IMR-90 (cell line): ENCODE data around the gene AKT2. TPM values are rescaled to one million over a fixed set of nuclear protein-coding genes. Genes with fewer than 3 reads are reported as not detected.

Source experiments
- ATAC-seq: fragments of 200-7000 bp; cut with Tn5 transposase; 2 replicates; pipeline ENCODE4 v1.9.1; 2020; ENCODE audit warnings: low read depth, mild to moderate bottlenecking, moderate library complexity
- BruUV-seq: library from RNA; stranded (reverse); fragments of 400-500 nt; replicated peaks from 2 replicates; lab custom pipeline; 2021; lab: Mats Ljungman, UMichigan
- CTCF ChIA-PET: fragments of 300-600 bp; formaldehyde crosslinking; extraction: SDS; loops from one replicate; lab custom pipeline; 2021; ENCODE audit warnings: antibody characterized with exemption; lab: Yijun Ruan, JAX
- POLR2A ChIA-PET: fragments of 300-600 bp; sonication (Branson Sonifier 250); formaldehyde crosslinking; loops from one replicate; lab custom pipeline; 2022; ENCODE audit warnings: antibody characterized with exemption; ENCODE audit not compliant: unreplicated experiment; lab: Charles Lee
- DNase-seq: peaks from one replicate; pipeline ENCODE4 v3.0.0; 2013
- H2AFZ ChIP-seq: replicated peaks from 2 replicates; pipeline ENCODE3; 2013; ENCODE audit warnings: low read length, mild to moderate bottlenecking; ENCODE audit not compliant: poor library complexity
- H2AK5ac ChIP-seq: 2 replicates; pipeline ENCODE4 v1.6.1; 2013; ENCODE audit warnings: low read depth, low read length, inconsistent platforms
- H2AK9ac ChIP-seq: replicated peaks from 2 replicates; pipeline ENCODE3; 2013; ENCODE audit warnings: mild to moderate bottlenecking, low read depth, low read length, moderate library complexity; ENCODE audit not compliant: poor library complexity
- H2BK120ac ChIP-seq: 2 replicates; pipeline ENCODE4 v1.6.1; 2013; ENCODE audit warnings: low read depth, low read length, inconsistent platforms
- H2BK15ac ChIP-seq: 3 replicates; pipeline ENCODE4 v1.6.1; 2013; ENCODE audit warnings: low read depth, low read length, inconsistent platforms
- H2BK20ac ChIP-seq: 2 replicates; pipeline ENCODE4 v1.6.1; 2013; ENCODE audit warnings: low read depth, mild to moderate bottlenecking, inconsistent platforms, low read length, moderate library complexity
- H2BK5ac ChIP-seq: 2 replicates; pipeline ENCODE4 v1.6.1; 2013; ENCODE audit warnings: mild to moderate bottlenecking, low read depth, low read length, inconsistent platforms; ENCODE audit not compliant: poor library complexity, severe bottlenecking
- H3K14ac ChIP-seq: replicated peaks from 2 replicates; pipeline ENCODE4 v1.6.1; 2013; ENCODE audit warnings: low read depth, low read length, inconsistent platforms
- H3K18ac ChIP-seq: 2 replicates; pipeline ENCODE4 v1.6.1; 2013; ENCODE audit warnings: low read depth, low read length, control low read depth
- H3K23ac ChIP-seq: 2 replicates; pipeline ENCODE4 v1.6.1; 2013; ENCODE audit warnings: low read depth, low read length, inconsistent platforms
- H3K27ac ChIP-seq: 2 replicates; pipeline ENCODE4 v1.5.1; 2013; ENCODE audit warnings: mild to moderate bottlenecking, control low read depth, low read length; ENCODE audit not compliant: insufficient read depth
- H3K27me3 ChIP-seq: 2 replicates; pipeline ENCODE4 v1.6.1; 2013; ENCODE audit warnings: low read length; ENCODE audit not compliant: control insufficient read depth, insufficient read depth
- H3K36me3 ChIP-seq: 2 replicates; pipeline ENCODE4 v1.6.1; 2013; ENCODE audit warnings: low read length, mixed read lengths; ENCODE audit not compliant: control insufficient read depth, insufficient read depth
- H3K4ac ChIP-seq: 2 replicates; pipeline ENCODE4 v1.6.1; 2013; ENCODE audit warnings: low read depth, low read length, inconsistent platforms
- H3K4me1 ChIP-seq: 2 replicates; pipeline ENCODE4 v1.6.1; 2013; ENCODE audit warnings: low read length, mixed read lengths; ENCODE audit not compliant: control insufficient read depth, insufficient read depth
- H3K4me2 ChIP-seq: 2 replicates; pipeline ENCODE4 v1.6.1; 2013; ENCODE audit warnings: low read depth, mild to moderate bottlenecking, control low read depth, low read length, moderate library complexity
- H3K4me3 ChIP-seq: 2 replicates; pipeline ENCODE4 v1.5.1; 2013; ENCODE audit warnings: low read depth, mild to moderate bottlenecking, control low read depth, low read length, moderate library complexity; ENCODE audit not compliant: insufficient read depth
- H3K56ac ChIP-seq: 2 replicates; pipeline ENCODE4 v1.6.1; 2013; ENCODE audit warnings: low read length, inconsistent platforms; ENCODE audit not compliant: insufficient read depth; ENCODE audit errors: extremely low read depth
- H3K79me1 ChIP-seq, 2 experiments: 2 replicates each; pipeline ENCODE4 v1.6.1; 2013; ENCODE audit warnings: low read length in 2 of 2, inconsistent platforms in 1 of 2, low read depth in 1 of 2
- H3K9ac ChIP-seq: 2 replicates; pipeline ENCODE4 v1.6.1; 2013; ENCODE audit warnings: low read depth, low read length, control low read depth
- H3K9me1 ChIP-seq: 2 replicates; pipeline ENCODE4 v1.6.1; 2013; ENCODE audit warnings: low read length, inconsistent platforms; ENCODE audit not compliant: insufficient read depth
- H3K9me3 ChIP-seq: 2 replicates; pipeline ENCODE4 v1.6.1; 2013; ENCODE audit warnings: low read length; ENCODE audit not compliant: control insufficient read depth, insufficient read depth
- H4K20me1 ChIP-seq: 2 replicates; pipeline ENCODE4 v1.6.1; 2013; ENCODE audit warnings: low read length, inconsistent platforms; ENCODE audit not compliant: insufficient read depth
- H4K5ac ChIP-seq: 2 replicates; pipeline ENCODE4 v1.6.1; 2013; ENCODE audit warnings: mild to moderate bottlenecking, low read depth, low read length, control low read depth
- H4K8ac ChIP-seq, 2 experiments: 2 replicates each; pipeline ENCODE4 v1.6.1; 2013; ENCODE audit warnings: low read depth in 2 of 2, low read length in 2 of 2, control low read depth in 1 of 2, inconsistent platforms in 1 of 2
- H4K91ac ChIP-seq: 2 replicates; pipeline ENCODE4 v1.6.1; 2013; ENCODE audit warnings: low read depth, low read length, inconsistent platforms; ENCODE audit not compliant: insufficient read depth
- CTCF ChIP-seq: conservative IDR thresholded peaks from 2 replicates; pipeline ENCODE4 v1.5.1; 2012; ENCODE audit warnings: mild to moderate bottlenecking, low read depth, low read length, improper control_type of control experiment
- MAFK ChIP-seq: IDR thresholded peaks from 2 replicates; pipeline ENCODE4 v1.6.1; 2012; ENCODE audit warnings: low read depth, low read length, improper control_type of control experiment
- MAZ ChIP-seq: IDR thresholded peaks from 2 replicates; pipeline ENCODE4 v1.6.1; 2012; ENCODE audit warnings: low read depth, mild to moderate bottlenecking, low read length, improper control_type of control experiment, moderate library complexity, borderline replicate concordance
- MXI1 ChIP-seq: IDR thresholded peaks from 2 replicates; pipeline ENCODE4 v1.6.1; 2012; ENCODE audit warnings: low read depth, mild to moderate bottlenecking, low read length, moderate library complexity, borderline replicate concordance
- POLR2A ChIP-seq: IDR thresholded peaks from 2 replicates; pipeline ENCODE4 v1.6.1; 2012; ENCODE audit warnings: mild to moderate bottlenecking, low read depth, low read length
- RFX5 ChIP-seq: IDR thresholded peaks from 2 replicates; pipeline ENCODE4 v1.8.0; 2012; ENCODE audit warnings: low read depth, mild to moderate bottlenecking, low read length, moderate library complexity
- WGBS, 2 experiments: methylation state at CpG; one replicate each; pipeline versions ENCODE4 v1.1.5 to v1.1.7; 2013; ENCODE audit warnings: missing lambda C conversion rate in 2 of 2; ENCODE audit not compliant: insufficient read length in 1 of 2; ENCODE audit errors: extremely low coverage in 2 of 2; 5-methylcytosine and 5-hydroxymethylcytosine counted together
- dilution Hi-C: fragments of 300-500 bp; cut with HindIII; formaldehyde crosslinking; loops from one replicate; pipeline ENCODE4 v1.14.3; 2018; ENCODE audit warnings: low sequenced_read_pairs; ENCODE audit not compliant: unreplicated experiment
- in situ Hi-C: fragments of 300-500 bp; cut with MboI; formaldehyde crosslinking; loops from 3 replicates; pipeline ENCODE4 v1.14.3; 2019; ENCODE audit warnings: low sequenced_read_pairs, inconsistent platforms, mixed read lengths
- intact Hi-C: fragments of 100-400 bp; cut with micrococcal nuclease; formaldehyde crosslinking; loops from 2 replicates; pipeline ENCODE4 v1.10.0; 2022
- polyA plus RNA-seq, 3 experiments: library from polyadenylated mRNA; depleted of rRNA; stranded (reverse); fragments of >200 nt; gene quantifications; 2 replicates each; pipeline ENCODE4 v1.2.3, GENCODE V29; 2012; ENCODE audit warnings: low replicate concordance in 1 of 3
- total RNA-seq: library from RNA; depleted of rRNA; stranded (reverse); fragments of >200 nt; gene quantifications from 2 replicates; pipeline ENCODE4 v1.2.3, GENCODE V29; 2012

The AKT2 gene
- total and polyA plus RNA-seq, 2 of the 4 experiments (the other 2 are of a cell fraction), result 61.5 to 104 TPM

- BruUV-seq, result no TSS peak
- no peak overlapping the region for H4K91ac ChIP-seq
- H3K14ac ChIP-seq, result no peak overlapping the region
- no peak overlapping the region for H3K4me3 ChIP-seq
- H2BK120ac ChIP-seq, result no peak overlapping the region
- no peak overlapping the region for H2AK5ac ChIP-seq
- ChIA-PET POLR2A (no interaction called here), CTCF (no interaction called here)
- H3K36me3 ChIP-seq, result peaks cover 7% of the 10 kb centered on the region; the same call in 1 of the 2 replicates
- H4K20me1 ChIP-seq, result peaks cover 77% of the 10 kb centered on the region
- 92% methylated on average over 9 of the region's 14 CpGs; no CpG with 5 or more reads in 1 of the 2 experiments for WGBS, 2 experiments
- H2BK5ac ChIP-seq, result no peak overlapping the region
- H3K56ac ChIP-seq, result no peak overlapping the region
- H3K4ac ChIP-seq, result no peak overlapping the region
- H3K4me1 ChIP-seq, result peaks cover 13% of the 10 kb centered on the region
- peaks cover 19% of the 10 kb centered on the region; the same call in 1 of the 2 replicates for H3K9me1 ChIP-seq
- H4K5ac ChIP-seq, result no peak overlapping the region
- no peak overlapping the region for H3K9ac ChIP-seq
- ATAC-seq, result no peak
- dilution Hi-C loops (no loop called here), in situ Hi-C loops (no loop called here), intact Hi-C loops (no loop called here)
- no peak overlapping the region for H4K8ac ChIP-seq
- no peak overlapping the region for H2AK9ac ChIP-seq
- no peak overlapping the region for H2BK15ac ChIP-seq
- no peak for DNase-seq
- H3K79me1 ChIP-seq, result peaks cover 39 to 93% of the 10 kb centered on the region in 2 experiments
- no peak overlapping the region for H3K23ac ChIP-seq
- H3K4me2 ChIP-seq, result no peak overlapping the region
- no peak overlapping the region for H3K27ac ChIP-seq
- H2AFZ ChIP-seq, result no peak overlapping the region
- H3K18ac ChIP-seq, result no peak overlapping the region
- H3K27me3 ChIP-seq, result no peaks in the 10 kb centered on the region
- H2BK20ac ChIP-seq, result no peak overlapping the region
- TF ChIP-seq RFX5, result no peak
- no peak for TF ChIP-seq CTCF
- no peak for TF ChIP-seq MAFK
- TF ChIP-seq MXI1, result no peak
- TF ChIP-seq POLR2A, result no peak
- no peak for TF ChIP-seq MAZ
- H3K9me3 ChIP-seq, result no peaks in the 10 kb centered on the region
These were observed 12.9 kb downstream of the AKT2 start for GRCh38 chr19:40272261-40272660.
